Measurements from ENCODE around the gene GPR78.

The GPR78 gene

GRCh38 chr4:8546766-8547107 lies 33.5 kb upstream of the GPR78 start:
- no peak for DNase-seq (ENCODE audit: low read depth in 3 of 3)

DNA sequence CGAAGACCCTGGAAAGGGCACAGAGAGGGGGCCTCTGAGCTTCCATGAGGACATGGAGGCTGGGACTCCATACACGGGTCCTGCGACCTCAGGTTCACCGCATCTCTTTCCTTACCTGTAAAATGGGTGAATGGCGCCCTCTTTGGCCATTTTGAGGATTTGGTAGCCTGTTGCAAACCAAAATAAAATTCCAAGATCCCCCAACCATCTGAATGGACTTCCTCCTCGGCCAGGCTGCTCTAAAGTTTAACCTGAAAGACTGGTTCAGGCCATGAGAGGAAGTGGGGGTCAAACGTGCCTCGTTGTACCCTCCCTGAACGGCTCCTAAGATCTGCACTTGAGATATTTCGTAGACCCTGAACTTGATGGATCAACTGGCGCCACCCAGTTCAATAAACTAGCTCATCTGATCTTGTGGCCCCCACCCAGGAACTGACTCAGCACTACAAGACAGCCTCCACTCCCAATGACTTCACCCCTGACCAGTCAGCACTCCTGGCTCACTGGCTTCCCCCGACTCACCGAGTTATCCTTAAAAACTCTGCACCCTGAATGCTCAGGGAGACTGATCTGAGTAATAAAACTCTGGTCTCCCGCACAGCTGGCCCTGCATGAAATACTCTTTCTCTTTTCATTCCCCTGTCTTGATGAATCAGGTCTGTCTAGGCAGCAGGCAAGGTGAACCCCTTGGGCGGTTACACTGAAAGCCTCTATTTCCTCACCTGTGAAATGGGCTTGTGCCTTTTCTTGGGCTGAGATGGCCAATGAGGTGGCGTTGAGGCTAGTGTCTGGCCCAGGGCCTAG lies 32.9 kb upstream of the GPR78 start:
- no peak for DNase-seq (ENCODE audit: low read depth in 3 of 3)

GRCh38 chr4:8547912-8548730 lies 32.1 kb upstream of the GPR78 start:
- DNase-seq (ENCODE audit: low read depth in 3 of 3) = no peak

GRCh38 chr4:8548731-8549351 lies 31.4 kb upstream of the GPR78 start:
- no peak for DNase-seq (ENCODE audit: low read depth in 3 of 3)

GRCh38 chr4:8549352-8549931 lies 30.8 kb upstream of the GPR78 start:
- DNase-seq (ENCODE audit: low read depth in 3 of 3) = no peak

DNA sequence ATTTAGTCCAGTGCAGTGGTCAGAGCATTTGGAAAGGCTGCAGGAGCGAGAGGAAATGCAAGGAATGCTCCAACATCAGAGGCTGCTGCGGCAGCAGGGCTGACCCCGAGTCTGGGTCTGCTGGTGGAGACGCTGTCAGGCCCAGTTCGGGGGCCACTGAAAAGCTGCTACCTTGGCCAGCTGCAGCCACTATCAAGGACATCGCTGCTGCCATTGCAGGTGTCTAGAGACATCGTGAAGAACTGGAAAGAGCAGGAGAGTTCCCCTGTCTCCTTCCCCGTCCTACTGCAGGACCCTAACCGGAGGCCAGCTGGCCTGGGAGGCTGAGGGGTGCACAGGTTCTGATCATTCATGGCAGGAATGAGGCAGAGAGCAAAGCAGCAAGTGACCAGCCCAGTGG lies 29.5 kb upstream of the GPR78 start:
- no peak for DNase-seq (ENCODE audit: low read depth in 3 of 3)

DNA sequence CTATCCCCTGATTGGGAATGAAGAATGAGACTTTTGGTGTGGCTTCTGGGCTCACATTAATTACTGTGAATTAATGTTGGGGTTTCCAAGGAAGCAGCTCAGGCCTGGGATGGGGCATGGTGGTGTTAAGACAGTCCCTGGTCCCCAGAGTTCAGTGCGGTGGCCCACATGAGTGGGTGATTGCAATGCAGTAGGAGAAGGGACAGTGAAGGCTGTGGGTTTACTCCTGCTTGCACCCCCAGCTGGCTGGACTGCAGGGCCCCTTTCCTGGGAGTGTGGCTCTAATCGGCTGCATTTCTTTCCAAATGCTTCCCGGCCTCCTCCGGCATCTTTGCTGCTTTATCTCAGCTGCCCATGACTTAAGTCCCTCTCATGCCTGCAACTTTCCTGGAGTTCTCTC lies 28.2 kb upstream of the GPR78 start:
- no peak for DNase-seq (ENCODE audit: low read depth in 3 of 3)

GRCh38 chr4:8552581-8553205 lies 27.5 kb upstream of the GPR78 start:
- no peak for DNase-seq (ENCODE audit: low read depth in 3 of 3)

- DNase-seq (ENCODE audit: low read depth in 3 of 3) = no peak
These were observed 27.0 kb upstream of the GPR78 start for GRCh38 chr4:8553216-8553615.

DNA sequence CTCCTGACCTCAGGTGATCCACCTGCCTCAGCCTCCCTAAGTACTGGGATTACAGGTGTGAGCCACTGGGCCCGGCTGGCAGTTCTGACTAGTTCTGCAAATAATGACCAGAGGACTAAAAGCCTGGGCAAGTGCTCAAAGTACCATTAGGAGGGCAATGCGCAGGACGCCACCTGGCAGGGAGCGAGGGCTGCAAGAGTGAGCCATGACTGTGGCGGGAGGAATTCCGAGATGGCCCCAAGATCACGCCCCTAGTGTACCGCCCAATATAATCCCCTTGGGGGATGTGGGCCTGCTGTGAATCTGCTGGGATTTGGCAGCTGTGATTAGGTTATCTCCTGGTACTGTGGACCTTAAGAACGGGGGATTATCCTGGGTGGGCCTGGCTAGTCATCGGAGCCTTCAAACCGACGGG lies 26.2 kb upstream of the GPR78 start:
- no peak for DNase-seq (ENCODE audit: low read depth in 3 of 3)

DNA sequence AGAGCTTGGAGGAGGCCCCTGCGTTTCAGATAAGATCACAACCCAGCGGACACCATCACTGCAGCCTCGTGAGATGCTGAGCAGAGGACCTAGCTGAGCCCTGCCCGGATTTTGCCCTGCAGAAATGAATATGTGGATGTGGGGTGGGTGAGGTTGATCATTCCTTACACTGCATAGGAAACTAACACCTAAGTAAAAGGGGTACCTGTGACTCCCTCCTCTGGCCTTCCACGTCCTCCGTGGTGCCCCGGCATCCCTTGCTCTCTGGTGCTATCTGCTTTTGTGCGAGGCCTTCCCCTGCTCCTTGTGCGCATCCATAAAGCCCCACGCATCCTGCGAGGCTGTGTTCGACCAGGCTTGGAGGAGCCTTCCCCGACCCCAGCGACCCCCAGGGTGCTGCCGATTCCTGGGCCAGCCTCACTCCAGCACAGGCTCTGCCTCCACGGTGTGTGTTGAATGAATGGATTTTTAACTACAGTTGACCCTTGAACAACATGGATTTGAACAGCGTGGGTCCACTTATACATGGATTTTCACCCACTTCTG lies 25.6 kb upstream of the GPR78 start:
- DNase-seq (ENCODE audit: low read depth in 3 of 3) = no peak

DNA sequence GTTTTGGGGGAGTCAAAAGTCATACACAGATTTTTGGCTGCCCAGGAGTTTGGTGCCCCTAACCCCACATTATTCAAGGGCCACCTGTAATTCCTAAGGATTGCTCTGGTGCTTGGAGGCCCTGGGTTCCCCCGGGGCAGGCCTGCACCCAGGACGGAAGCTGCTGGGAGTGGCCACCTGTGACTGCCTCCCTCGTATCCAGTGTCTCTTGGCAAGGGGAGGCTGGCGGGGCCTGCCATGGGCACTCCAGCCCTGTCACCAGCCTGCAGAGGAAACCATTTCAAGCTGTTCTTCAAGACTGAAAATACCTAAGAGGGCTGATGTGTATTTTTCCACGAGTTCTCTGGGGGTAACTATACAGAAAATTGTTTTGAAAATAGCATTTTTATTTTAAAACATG lies 24.5 kb upstream of the GPR78 start:
- DNase-seq (ENCODE audit: low read depth in 3 of 3) = no peak

- DNase-seq (ENCODE audit: low read depth in 3 of 3) = no peak
These were observed 23.6 kb upstream of the GPR78 start for GRCh38 chr4:8556341-8557150.

DNA sequence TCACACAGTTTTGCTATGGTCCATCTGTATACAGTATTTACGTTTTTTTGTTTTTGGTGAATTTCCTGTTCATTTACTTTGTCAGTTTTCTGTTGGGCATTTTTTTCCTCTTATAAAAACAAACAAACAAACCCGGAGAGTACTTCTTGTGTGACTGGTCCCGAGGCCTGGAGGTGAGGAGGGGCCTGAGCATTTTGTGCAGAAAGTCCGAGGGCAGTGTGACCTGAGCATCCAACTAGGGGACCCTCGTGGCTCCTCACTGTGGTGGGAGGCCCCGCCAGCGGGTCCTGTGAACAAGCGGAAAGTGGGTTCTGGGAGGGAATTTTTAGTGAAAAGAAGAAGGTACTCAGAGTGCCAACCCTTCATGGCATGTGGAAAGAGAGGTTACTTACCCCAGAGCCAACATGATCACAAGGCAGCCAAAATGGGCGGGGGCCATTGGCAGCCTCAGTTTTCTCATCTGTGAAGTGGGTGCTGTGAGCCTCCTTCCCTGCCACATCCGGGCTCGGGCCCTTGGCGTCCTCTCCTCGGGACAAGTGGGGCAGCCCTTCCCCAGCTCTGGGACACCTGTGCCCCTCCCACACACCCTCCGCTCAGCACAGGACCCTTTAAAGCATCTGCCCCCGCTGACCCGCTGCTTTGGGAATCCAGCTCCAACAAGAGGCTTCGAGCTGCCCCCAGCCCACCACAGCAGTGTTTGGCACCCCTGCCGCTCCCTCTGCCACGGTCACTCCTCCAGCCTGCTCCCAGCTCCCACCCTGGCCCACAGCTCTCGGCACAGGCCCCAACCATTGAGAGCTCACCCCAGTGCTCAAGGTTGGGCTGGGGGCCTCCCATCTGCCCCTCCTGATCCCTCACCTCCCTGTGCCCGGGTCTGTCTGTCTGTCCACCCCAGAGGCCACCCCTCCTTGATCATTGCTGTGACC lies 22.8 kb upstream of the GPR78 start:
- DNase-seq (ENCODE audit: low read depth in 3 of 3) = no peak

DNA sequence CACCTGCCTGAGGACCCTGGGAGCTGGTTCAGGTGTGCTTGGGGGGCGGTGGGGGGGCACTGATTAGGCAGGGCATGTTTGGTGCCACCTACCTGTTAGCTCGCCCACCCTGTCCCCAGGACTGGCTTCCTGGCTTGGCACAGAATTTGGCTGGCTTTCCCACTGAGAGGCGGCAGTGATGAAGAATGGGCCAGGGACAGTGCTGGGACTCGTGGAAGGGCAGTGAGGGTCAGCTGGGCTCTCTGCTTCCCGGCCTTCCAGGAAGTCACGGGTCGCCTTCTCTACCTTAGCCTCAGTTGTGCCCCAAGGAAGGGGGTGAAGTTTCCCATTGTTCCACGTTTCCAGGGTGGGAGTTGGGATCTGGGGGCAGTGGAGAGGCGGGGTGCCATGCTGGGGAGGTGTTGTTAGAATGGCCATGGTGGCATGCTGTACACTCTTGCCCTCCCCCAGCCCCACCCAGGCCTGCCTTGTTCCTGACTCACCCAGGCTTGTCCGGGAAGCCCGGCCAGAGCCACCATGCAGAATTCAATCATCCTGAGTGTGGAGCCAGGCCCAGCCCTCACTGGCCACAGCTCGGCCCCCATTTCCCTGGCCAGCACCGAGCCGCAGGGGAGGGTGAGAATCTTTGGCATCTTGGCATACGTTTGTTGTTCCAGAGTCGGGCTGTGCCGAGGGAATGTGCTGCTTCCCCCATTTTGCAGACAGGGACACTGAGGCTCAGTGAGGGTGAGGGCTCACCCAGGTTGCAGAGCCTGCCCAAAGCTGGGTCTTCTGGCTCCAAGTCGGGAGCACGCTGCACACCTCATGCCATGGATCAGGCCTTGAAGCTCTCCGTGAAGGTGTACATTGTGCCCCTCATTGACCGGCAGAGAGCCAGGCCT lies 21.9 kb upstream of the GPR78 start:
- no peak for DNase-seq (ENCODE audit: low read depth in 3 of 3)

GRCh38 chr4:8559011-8559410 lies 21.2 kb upstream of the GPR78 start:
- DNase-seq (ENCODE audit: low read depth in 3 of 3) = no peak

DNA sequence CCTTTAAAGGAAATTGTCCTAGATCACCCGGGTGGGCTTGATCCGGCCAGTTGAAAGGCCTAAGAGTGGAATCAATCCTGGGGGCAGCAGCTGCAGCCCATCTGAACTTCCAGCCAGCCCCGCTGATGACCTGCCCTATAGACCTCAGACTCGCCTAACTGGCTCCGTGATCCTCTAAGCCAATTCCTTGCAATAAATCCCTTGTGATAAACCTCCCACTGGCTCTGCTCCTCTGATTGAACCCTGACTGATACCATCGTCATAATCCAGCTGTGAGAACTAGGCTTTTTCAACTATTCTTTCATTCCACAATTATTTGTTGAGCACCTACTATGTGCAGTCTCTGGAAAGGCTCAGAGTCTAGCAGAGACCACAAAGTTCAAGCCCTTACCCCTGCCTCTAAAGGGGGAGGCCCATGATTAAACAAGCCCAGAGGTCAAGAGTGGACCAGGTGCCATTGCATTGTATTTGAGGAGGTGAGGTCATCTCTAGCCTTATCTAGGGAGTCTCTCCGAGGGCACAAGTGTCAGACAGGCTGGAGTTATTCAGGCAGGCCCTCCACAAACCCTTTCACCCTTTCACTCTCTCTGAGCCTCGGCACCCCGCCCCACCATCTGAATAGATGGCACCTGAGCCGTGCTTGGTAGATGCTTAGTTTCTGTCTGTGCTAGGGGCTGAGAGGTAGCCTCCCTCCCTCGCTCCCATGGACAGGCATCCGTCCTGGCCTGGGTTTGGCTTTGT lies 20.5 kb upstream of the GPR78 start:
- DNase-seq (ENCODE audit: low read depth in 3 of 3) = no peak

Measured in stimulated activated CD4-positive, alpha-beta T cell treated with anti-CD3 and anti-CD28 coated beads, TNF-alpha, amount 100 ng/mL, for 24 hours (primary cell).